GM13977 (cell line): ENCODE results near the gene NELFA.

Experiments
- DNase-seq: peaks from one replicate; pipeline ENCODE4 v3.0.0; 2012; ENCODE audit warnings: low spot score
- CTCF ChIP-seq: IDR thresholded peaks from 2 replicates; pipeline ENCODE4 v1.5.1; 2012; ENCODE audit warnings: mild to moderate bottlenecking, control low read depth; ENCODE audit not compliant: insufficient read depth; ENCODE audit errors: extremely low read depth, missing control alignments
- in situ Hi-C: fragments of 300-500 bp; cut with MboI; formaldehyde crosslinking; loops from one replicate; pipeline ENCODE4 v1.12.0; 2022; ENCODE audit warnings: low sequenced_read_pairs, low pct_unique_long_range_greater_than_20kb, mixed read lengths, inconsistent platforms; ENCODE audit not compliant: unreplicated experiment

Gene NELFA

DNA sequence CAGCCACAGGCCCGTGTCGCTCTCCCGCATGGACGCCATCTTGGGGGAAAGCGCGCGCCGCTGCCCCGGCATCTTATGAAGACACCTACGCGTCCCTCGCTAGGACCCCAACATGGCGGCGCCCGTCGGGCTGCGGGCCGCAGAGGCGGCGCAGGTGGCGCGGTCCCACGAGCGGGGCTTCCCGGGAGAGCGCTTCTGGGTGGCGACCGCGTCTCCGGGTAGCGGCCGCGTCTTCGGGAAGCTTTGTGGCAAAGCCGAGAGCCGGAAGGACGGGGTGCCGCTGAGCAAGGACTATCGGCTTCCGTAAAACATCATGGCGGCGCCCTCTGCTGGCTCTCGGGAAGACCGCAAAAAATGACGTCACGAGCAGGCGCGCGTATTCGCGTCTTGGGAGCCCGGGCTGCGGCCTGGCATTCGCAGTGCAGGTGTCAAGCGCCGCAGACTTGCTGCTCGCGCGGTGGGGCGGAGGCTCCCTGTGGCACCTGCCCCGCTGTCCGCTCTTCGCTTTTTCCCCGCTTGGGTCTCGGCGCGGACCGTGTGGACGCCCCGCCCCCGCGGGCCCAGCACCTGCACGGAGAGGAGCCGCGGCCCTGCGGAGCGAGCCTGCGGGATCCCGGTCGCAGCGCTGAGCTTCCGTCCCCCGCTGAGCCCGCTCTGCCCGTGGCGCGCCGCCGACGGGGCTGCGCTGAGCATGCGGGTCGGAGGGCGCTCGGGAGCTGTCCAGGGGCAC, at the start of gene NELFA:
Gene NELFA (minus strand): TSS at position 54 of the 730 bp plus-strand sequence. CDS start 15 bp downstream, at position 39.
- in situ Hi-C loops, result no loop called here
- peak; percentile 97 for DNase-seq
- no peak for TF ChIP-seq CTCF

- TF ChIP-seq CTCF, result no peak
- in situ Hi-C loops, result no loop called here
- no peak for DNase-seq
These were observed 48.8 kb upstream of the NELFA start for GRCh38 chr4:2057382-2058065.

DNA sequence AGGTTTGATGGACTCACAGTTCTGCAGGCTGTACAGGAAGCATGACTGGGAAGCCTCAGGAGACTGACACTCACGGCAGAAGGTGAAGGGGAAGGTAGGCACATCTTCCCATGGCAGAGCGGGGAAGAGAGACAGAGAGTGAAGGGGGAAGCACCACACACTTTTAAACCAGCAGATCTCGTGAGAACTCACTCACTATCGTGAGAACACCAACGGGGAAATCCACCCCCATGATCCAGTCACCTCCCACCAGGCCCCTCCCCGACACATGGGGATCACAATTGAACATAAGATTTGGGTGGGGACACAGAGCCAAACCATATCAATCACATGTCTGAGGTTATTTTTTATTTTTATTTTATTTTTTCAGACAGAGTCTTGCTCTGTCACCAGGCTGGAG, 45.4 kb upstream of the NELFA start:
- in situ Hi-C loops, result no loop called here
- DNase-seq, result no peak
- TF ChIP-seq CTCF, result no peak

DNA sequence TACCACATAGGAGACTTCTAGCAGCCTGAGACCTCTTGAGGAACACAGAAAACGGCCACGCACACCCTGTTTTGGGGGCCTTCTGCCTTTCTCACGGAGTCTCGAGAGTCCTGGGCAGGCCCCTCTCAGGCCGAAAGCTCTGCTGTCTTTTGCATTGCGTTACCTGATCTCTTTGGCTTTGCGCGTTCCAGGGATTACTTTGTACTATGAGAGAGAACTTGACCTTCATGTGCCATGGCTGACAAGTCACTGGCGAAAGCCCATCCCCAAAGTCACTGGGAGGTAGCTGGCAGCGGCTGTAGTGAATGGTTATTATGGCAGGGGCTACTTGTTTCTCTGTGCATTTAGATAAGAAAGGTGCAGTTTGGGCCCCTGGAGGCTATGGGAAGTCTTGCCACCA, 42.3 kb upstream of the NELFA start:
- TF ChIP-seq CTCF, result no peak
- DNase-seq, result no peak
- in situ Hi-C loops, result no loop called here

- no peak for DNase-seq
- in situ Hi-C loops, result no loop called here
- no peak for TF ChIP-seq CTCF
These were observed 41.0 kb upstream of the NELFA start for GRCh38 chr4:2049811-2050210.

DNA sequence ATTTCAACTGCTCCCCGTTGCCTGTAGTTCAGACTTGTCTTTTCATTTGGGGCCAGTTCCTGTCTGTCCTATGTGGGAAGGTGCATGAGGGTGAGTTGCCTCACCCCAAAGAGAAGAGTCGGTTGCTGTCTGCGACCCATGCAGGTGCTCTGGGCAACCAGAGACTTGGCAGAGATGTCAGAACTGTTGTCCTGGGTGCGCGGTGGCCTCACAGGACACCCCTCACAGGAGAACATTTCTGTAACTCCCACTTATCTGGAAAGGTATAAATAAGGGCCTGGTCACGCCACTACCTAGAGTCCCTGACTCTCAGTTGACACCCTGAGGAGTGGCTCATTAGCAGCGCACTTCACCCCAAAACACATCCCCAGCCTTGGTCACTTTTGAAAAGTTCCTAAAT, 40.6 kb upstream of the NELFA start:
- DNase-seq, result no peak
- in situ Hi-C loops, result no loop called here
- no peak for TF ChIP-seq CTCF
